ENCODE data around the gene NACA2. TPM values are rescaled to one million over a fixed set of nuclear protein-coding genes. Genes with fewer than 3 reads are reported as not detected.

The NACA2 gene
- total and polyA plus RNA-seq, 2 of the 8 experiments (the other 6 are each of a cell fraction or from before 2014, with no cell fraction given), result not detected

- H4K8ac ChIP-seq (ENCODE audit: extremely low read depth, insufficient read depth, low read length), result no peak overlapping the region
- H2AFZ ChIP-seq (ENCODE audit: low read length), result no peak overlapping the region
- ChIA-PET POLR2A (ENCODE audit: partially characterized antibody) (no interaction called here), CTCF (ENCODE audit: partially characterized antibody) (interaction anchor here (0.7 to 2.2 kb wide), 19 partner anchors 9 to 142 kb away, joined by 3 to 15 read pairs (median 5); no protein-coding TSS in a partner anchor)
- no peak overlapping the region for H2BK5ac ChIP-seq (ENCODE audit: low read depth, low read length)
- no peak overlapping the region for H2BK120ac ChIP-seq (replicated peaks; ENCODE audit: low read depth, low read length)
- no peak overlapping the region for H3K56ac ChIP-seq (replicated peaks; ENCODE audit: insufficient read length, low read depth, low read length)
- H3K36me3 ChIP-seq (ENCODE audit: control insufficient read depth in 2 of 4, insufficient read depth in 4 of 4, low read length in 3 of 4), result no peaks in the 10 kb centered on the region
- DNase-seq (ENCODE audit: low read depth in 1 of 2, low spot score in 2 of 2), result no peak
- peak; percentile 81 for FAIRE-seq
- no peak overlapping the region for H2BK12ac ChIP-seq (ENCODE audit: low read depth, low read length)
- H2BK20ac ChIP-seq (ENCODE audit: low read length), result no peak overlapping the region
- 24% methylated on average over 6 of the region's 6 CpGs; no CpG with 5 or more reads in 1 of the 2 experiments for WGBS, 2 experiments (ENCODE audit: extremely low coverage in 1 of 2, insufficient coverage in 1 of 2, insufficient read length in 1 of 2, insufficient replicate concordance in 2 of 2, low coverage in 1 of 2, low lambda C conversion rate in 2 of 2, missing lambda C conversion rate in 1 of 2)
- no peaks in the 10 kb centered on the region for H3K4me1 ChIP-seq (replicated peaks in 1 of 4; ENCODE audit: control insufficient read depth in 3 of 4, insufficient read depth in 4 of 4, low read length in 3 of 4)
- no peaks in the 10 kb centered on the region for H4K20me1 ChIP-seq (replicated peaks in 1 of 2; ENCODE audit: control insufficient read depth in 1 of 2, insufficient read depth in 2 of 2, low read length in 2 of 2)
- H3K79me2 ChIP-seq (ENCODE audit: control insufficient read depth in 1 of 2, insufficient read depth in 2 of 2, low read length in 2 of 2), result no peaks in the 10 kb centered on the region
- no peak overlapping the region for H2BK15ac ChIP-seq (ENCODE audit: low read length)
- H3K23ac ChIP-seq (ENCODE audit: insufficient read length), result no peak overlapping the region
- H2AK5ac ChIP-seq (ENCODE audit: low read depth, low read length), result no peak overlapping the region
- H3K9me3 ChIP-seq (ENCODE audit: insufficient read depth in 2 of 2, low read depth in 1 of 2, low read length in 1 of 2), result no peaks in the 10 kb centered on the region
- TF ChIP-seq USF2 (IDR thresholded peaks at IDR 0.05; ENCODE audit: low read length), result no peak
- peak in 2 of 3 experiments; percentile 40 to 62; a peak in 2 of 4 replicates for TF ChIP-seq CTCF (IDR thresholded peaks at IDR 0.05; ENCODE audit: control extremely low read depth in 1 of 3, insufficient read depth in 1 of 3, low read depth in 1 of 3, low read length in 3 of 3)
- TF ChIP-seq RAD21 (IDR thresholded peaks at IDR 0.05 in 1 of 2, conservative IDR thresholded peaks at IDR 0.05 in 1 of 2; ENCODE audit: low read depth in 2 of 2, low read length in 2 of 2), result peak; percentile 73 to 75
- no peak overlapping the region for H3K4me2 ChIP-seq (ENCODE audit: insufficient read depth in 1 of 2, low read depth in 2 of 2, low read length in 2 of 2)
- no peak overlapping the region for H3K4ac ChIP-seq (replicated peaks; ENCODE audit: insufficient read length, low read depth, low read length)
- H3K4me3 ChIP-seq (ENCODE audit: extremely low read depth in 1 of 4, insufficient read depth in 2 of 4, low read depth in 3 of 4, low read length in 4 of 4), result no peak overlapping the region
- H3K79me1 ChIP-seq (ENCODE audit: low read depth, low read length), result no peaks in the 10 kb centered on the region
- no peak overlapping the region for H3K18ac ChIP-seq (ENCODE audit: extremely low read depth, low read length)
- no peak overlapping the region for H3K14ac ChIP-seq (ENCODE audit: insufficient read length)
- no peak overlapping the region for H4K5ac ChIP-seq (ENCODE audit: insufficient read length, low read depth, low read length)
- H3K27me3 ChIP-seq (replicated peaks in 1 of 4; ENCODE audit: control insufficient read depth in 3 of 4, extremely low read depth in 1 of 4, insufficient read depth in 3 of 4, low read length in 3 of 4), result no peaks in the 10 kb centered on the region; a peak in 2 of 7 replicates
- H3K27ac ChIP-seq (ENCODE audit: low read depth, low read length), result no peak overlapping the region
- no peaks in the 10 kb centered on the region for H3K23me2 ChIP-seq (ENCODE audit: low read depth, low read length)
- no peak overlapping the region for H3K9ac ChIP-seq (replicated peaks in 1 of 4; ENCODE audit: extremely low read depth in 1 of 4, low read depth in 3 of 4, low read length in 3 of 4)
- H4K91ac ChIP-seq (replicated peaks; ENCODE audit: insufficient read length, low read length), result no peak overlapping the region
Observed at GRCh38 chr17:61551255-61551742, 39.7 kb downstream of the NACA2 start.
